HG03469 (cell line): ENCODE results near the gene FHDC1.

ENCODE experiments used
- ATAC-seq: cut with Tn5 transposase; IDR thresholded peaks from one replicate; pipeline ENCODE4 v1.9.1; 2021; ENCODE audit warnings: mild to moderate bottlenecking, moderate library complexity, moderate number of reproducible peaks; ENCODE audit not compliant: unreplicated experiment

The FHDC1 gene

DNA sequence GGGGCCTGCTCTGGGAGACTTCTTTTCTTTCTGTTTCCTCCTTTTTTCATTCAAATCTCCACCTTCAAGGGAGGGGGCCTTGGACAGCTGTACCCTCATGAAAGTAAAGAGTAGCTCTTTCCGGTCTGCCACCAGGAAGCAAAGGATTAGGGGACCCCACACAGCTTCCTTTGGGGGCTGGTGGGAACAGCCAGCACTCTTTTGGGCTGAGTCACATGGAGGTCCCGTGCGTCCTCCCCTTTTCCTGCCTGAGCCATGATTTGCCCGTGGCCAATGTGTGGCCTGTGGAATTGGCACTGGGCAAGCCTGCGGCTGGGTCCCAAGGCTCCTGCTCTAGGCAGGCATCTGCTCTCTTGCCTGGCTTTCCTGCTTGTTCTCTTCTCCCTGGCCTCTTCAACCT, 65.5 kb downstream of the FHDC1 start:
- no peak for ATAC-seq

GRCh38 chr4:153002110-153002509, 66.0 kb downstream of the FHDC1 start:
- ATAC-seq = no peak

- ATAC-seq = no peak
Measured at GRCh38 chr4:153004081-153004850, 68.1 kb downstream of the FHDC1 start.

GRCh38 chr4:153005899-153006381, 69.8 kb downstream of the FHDC1 start:
- no peak for ATAC-seq

DNA sequence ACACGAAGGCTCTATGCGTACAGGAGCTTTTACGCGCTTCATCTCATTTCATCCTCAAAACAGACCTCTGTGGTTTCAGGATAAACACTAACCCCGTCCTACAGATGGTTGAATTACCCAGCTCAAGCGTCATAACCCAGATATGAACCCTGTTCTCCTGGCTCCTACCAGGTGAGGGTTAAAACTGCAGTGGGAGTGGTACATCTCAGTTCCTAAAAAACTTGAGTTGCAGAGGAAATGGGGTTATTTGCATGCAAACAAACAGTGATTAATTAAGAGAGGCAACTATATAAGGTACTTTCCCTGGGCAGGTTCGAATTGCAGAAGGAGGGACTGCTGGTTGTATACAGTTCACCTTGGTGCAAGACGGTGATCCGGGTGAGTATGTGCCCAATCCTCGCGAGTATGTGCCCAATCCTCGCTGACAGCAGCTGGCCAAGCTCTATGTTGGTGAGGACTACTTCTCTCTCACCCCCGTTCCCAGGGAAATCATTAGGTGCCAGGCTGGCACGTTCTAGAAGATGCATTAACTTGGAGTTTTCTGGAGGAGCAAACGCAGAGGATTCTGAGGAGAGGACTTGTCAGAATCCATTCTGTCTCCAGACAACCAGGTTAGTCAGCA, 72.6 kb downstream of the FHDC1 start:
- ATAC-seq = peak; percentile 67

- no peak for ATAC-seq
Measured at GRCh38 chr4:153010146-153010545, 74.0 kb downstream of the FHDC1 start.

DNA sequence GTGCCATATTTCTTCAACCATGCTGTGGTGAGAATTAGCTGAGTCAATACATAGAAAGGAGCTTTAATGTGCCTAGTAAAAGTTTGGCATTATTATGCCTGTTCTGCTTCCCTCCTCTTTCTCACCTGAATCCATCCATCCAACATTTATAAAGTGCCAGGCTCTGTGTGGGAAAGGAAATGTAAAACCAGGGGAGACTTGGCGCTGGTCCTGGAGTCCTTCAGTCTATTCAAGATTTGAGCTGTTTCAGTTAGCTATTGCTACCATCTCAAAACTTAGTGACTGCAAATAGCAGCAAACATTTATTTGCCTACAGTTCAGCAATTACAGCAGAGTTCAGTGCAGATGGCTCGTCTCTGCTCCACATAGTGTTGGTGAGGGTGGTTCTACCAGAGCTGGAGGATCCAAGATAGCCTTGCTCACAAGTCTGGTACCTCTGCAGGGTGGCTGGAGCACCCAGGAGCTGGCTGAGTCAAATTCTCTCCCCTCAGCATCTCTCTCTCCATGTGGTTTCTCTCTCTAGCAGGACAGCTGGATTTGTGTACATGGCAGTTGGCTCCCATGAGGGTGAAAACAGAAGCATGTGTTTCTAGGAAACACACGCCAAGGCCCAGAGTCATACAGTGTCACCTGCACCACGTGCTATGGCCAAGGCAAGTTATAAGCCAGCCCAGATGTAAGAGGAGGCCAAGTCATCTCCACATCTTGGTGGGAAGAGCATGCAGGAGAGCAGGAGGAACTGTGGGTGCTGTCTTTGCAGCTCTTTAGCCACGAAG, 77.3 kb downstream of the FHDC1 start:
- ATAC-seq = no peak

- ATAC-seq = no peak
Measured at GRCh38 chr4:153014460-153014859, 78.3 kb downstream of the FHDC1 start.

DNA sequence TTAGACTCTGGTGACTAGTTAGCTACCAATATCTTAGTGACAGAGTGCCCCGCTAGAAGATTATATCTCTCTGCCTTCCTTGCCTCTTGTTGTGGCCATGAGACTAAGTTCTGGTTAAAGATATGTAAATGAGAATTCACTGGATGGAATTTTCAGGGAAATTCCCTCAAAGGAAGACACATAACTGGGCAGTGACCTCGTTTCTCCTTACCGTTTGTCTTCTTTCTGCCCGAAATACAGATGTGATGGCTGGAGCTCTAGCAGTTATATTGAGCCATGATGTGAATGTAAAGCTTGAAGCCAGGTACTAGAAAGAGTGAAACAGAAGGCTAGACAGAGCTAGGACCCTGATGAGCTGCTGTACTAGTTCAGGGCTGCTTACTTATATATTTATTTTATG, 80.5 kb downstream of the FHDC1 start:
- ATAC-seq = no peak

DNA sequence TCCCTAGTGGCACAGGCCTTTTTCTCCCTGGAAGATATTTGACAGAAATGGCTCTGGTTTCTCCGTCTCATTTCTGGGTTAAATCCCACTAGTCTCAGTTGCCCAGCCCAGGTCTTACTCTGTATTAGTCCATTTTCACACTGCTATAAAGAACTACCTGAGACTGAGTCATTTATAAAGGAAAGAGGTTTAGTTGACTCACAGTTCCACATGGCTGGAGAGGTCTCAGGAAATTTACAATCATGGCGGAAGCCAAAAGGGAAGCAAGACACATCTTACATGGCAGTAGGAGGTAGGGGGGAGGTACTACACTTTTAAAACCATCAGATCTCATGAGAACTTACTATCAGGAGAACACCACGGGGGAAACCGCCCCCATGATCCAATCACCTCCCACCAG, 81.9 kb downstream of the FHDC1 start:
- no peak for ATAC-seq

DNA sequence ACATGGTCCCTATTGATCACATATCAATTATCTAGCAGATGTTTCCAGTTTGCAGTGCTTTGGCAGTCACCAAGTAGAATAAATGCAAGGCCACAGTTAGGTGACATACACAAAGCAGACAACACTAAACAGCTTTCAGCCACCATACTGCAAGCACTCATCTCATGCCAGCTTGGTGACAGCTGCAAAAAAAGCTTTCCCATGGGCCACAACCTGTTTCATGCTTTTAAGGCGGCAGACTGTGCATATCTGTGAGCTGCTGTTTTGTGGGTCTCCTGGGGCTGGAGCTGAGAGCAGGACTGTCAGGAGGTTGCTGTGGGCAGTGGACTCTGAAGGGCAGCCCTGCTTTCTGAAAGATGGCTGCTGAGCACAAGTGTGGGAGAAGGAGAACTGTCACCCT, 82.6 kb downstream of the FHDC1 start:
- ATAC-seq = no peak

DNA sequence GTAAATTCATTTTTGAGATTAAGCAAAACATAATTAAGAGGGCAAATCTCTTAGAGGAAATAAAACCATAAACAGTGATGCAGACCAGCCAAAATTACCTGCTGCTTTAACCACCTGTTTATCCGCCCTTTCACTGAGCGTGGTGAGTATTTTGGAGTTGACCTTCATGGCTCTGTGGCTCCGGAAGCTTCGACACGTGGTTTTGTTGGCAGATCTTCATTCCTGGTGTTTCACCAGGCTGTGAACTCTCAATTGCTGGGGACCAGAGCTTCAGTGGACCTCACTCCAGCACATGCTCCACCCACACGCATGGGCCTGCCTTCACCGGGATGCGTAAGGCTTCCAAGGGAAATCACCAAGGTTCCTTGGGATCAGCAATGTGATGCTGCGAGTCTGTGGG, 83.8 kb downstream of the FHDC1 start:
- no peak for ATAC-seq

DNA sequence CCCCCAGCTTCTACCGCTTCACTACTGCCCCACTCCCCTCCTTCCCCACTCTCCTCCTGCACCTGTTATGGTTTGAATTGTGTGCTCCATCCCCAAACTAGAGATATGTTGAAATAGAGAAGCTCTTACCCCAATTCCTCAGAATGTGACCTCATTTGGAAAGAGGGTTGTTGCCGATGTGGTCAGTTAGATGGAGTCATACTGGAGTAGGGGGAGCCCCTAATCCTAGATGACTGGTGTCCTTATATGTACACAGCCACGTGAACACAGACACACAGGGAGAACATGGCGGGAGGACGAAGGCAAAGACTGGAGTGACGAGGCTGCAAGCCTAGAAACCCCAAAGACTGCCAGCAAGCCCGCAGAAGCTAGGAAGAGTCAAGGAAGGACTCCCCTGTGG, 84.3 kb downstream of the FHDC1 start:
- no peak for ATAC-seq

DNA sequence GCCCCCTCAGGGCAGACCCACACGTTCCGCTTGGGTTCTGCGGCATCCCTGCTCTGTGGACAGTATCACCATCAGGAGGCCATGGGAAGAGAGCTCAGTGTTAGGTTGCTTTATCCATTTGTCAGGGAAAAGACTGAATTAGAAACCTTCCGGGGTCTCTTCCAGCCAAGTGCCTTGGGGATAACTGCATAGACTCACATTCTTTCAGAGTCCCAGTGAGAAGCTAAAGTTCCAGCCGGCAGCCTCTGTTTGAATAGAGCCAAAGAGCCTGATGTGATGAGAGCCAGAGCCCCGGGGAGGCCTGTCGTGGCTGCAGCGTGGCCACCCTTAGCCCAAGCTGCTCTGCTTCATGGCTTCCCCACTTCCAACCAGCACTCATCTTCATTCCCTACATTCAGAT, 85.2 kb downstream of the FHDC1 start:
- no peak for ATAC-seq

- no peak for ATAC-seq
Measured at GRCh38 chr4:153022241-153022715, 86.2 kb downstream of the FHDC1 start.

- ATAC-seq = no peak
Measured at GRCh38 chr4:153023139-153023538, 87.0 kb downstream of the FHDC1 start.

GRCh38 chr4:153023692-153024394, 87.7 kb downstream of the FHDC1 start:
- no peak for ATAC-seq

- ATAC-seq = no peak
Measured at GRCh38 chr4:153024466-153024865, 88.3 kb downstream of the FHDC1 start.

GRCh38 chr4:153025406-153025805, 89.3 kb downstream of the FHDC1 start:
- ATAC-seq = no peak

GRCh38 chr4:153026591-153027346, 90.6 kb downstream of the FHDC1 start:
- no peak for ATAC-seq
